PFSK-1 (cell line): Measurements from ENCODE around the gene RNF217.

ENCODE experiments used
- FOXP2 ChIP-seq: optimal IDR thresholded peaks from 2 replicates; pipeline ENCODE3; 2011; ENCODE audit warnings: borderline replicate concordance, control low read depth, inconsistent platforms; ENCODE audit not compliant: insufficient read depth; ENCODE audit errors: extremely low read length, extremely low read depth
- TF ChIP-seq, protein P1 (sequence below), 2 experiments: IDR thresholded peaks; 2 replicates each; pipeline versions ENCODE4 v1.6.1 to v1.8.0; 2011 to 2012; ENCODE audit warnings: low read depth in 2 of 2, low read length in 2 of 2, control low read depth in 1 of 2, inconsistent platforms in 1 of 2, mild to moderate bottlenecking in 1 of 2, moderate library complexity in 1 of 2; ENCODE audit not compliant: insufficient read depth in 1 of 2

DNA sequence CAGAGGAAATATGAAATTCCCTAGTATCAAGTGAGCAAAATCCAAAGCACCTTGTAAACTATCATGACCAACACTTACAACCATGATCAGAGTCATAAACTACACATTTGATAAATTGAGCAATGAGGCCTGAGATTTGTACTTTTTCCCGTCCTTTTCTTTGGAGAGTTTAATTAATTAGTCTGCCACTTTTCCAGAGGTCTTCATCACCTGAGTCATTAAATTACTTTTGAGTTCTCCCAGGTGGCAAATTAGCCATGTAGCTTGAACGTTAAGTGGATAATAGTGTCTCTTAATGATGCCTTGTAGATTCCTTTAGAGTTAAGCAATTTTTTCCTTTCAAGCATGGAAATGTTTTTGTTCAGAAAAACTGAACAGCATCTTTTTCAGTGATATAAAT, 75.6 kb downstream of the RNF217 start:
- TF ChIP-seq FOXP2 = no peak
- TF ChIP-seq, protein P1, sequence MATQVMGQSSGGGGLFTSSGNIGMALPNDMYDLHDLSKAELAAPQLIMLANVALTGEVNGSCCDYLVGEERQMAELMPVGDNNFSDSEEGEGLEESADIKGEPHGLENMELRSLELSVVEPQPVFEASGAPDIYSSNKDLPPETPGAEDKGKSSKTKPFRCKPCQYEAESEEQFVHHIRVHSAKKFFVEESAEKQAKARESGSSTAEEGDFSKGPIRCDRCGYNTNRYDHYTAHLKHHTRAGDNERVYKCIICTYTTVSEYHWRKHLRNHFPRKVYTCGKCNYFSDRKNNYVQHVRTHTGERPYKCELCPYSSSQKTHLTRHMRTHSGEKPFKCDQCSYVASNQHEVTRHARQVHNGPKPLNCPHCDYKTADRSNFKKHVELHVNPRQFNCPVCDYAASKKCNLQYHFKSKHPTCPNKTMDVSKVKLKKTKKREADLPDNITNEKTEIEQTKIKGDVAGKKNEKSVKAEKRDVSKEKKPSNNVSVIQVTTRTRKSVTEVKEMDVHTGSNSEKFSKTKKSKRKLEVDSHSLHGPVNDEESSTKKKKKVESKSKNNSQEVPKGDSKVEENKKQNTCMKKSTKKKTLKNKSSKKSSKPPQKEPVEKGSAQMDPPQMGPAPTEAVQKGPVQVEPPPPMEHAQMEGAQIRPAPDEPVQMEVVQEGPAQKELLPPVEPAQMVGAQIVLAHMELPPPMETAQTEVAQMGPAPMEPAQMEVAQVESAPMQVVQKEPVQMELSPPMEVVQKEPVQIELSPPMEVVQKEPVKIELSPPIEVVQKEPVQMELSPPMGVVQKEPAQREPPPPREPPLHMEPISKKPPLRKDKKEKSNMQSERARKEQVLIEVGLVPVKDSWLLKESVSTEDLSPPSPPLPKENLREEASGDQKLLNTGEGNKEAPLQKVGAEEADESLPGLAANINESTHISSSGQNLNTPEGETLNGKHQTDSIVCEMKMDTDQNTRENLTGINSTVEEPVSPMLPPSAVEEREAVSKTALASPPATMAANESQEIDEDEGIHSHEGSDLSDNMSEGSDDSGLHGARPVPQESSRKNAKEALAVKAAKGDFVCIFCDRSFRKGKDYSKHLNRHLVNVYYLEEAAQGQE (IDR thresholded peaks at IDR 0.05; ENCODE audit: insufficient read depth in 1 of 2, low read depth in 2 of 2, low read length in 2 of 2) = no peak
